Embryonic facial prominence (tissue), 1 donor: ENCODE data around the gene CDYL.

ENCODE experiments used
- DNase-seq: peaks from one replicate; pipeline ENCODE4 v3.0.0-alpha.2; 2016; ENCODE audit errors: extremely low spot score

Gene CDYL

DNA sequence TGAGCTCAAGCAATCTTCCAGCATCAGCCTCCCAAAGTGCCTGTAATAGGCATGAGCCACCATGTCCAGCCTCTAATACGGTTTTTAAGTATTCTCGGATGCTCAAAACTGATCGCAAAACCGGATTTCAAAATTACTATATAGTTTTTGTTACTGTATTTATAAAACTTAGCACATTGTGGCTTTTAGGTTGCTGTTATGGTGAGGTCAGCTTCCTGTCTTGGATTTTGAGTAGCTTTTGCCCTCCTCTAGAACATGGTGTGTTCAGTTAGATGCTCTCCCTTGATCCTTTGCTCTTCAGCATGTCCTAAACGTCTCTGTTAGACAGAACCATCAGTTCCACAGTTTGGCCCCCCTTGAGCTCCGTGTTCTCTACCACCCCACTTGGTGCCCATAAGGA is 131.4 kb downstream of the CDYL start:
- no peak for DNase-seq

DNA sequence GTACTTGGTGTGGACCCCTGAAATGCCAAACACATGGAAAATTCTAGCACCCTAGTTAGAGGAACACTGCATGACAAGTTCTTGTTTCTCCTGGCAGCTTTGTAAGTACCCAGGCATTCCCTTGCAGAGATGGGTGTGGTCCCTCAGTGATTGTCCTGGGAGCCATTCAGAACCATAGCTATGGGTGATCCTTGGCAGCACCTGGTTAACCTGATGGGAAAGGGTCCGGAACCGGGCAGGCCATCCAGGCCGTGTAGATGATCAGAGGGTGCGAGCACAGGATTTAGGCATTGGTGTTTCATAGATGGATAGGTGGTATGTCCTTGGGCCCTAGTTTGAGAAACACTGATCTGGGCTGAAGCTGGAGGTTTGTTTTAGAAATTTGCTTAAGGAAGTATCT is 131.9 kb downstream of the CDYL start:
- no peak for DNase-seq

DNA sequence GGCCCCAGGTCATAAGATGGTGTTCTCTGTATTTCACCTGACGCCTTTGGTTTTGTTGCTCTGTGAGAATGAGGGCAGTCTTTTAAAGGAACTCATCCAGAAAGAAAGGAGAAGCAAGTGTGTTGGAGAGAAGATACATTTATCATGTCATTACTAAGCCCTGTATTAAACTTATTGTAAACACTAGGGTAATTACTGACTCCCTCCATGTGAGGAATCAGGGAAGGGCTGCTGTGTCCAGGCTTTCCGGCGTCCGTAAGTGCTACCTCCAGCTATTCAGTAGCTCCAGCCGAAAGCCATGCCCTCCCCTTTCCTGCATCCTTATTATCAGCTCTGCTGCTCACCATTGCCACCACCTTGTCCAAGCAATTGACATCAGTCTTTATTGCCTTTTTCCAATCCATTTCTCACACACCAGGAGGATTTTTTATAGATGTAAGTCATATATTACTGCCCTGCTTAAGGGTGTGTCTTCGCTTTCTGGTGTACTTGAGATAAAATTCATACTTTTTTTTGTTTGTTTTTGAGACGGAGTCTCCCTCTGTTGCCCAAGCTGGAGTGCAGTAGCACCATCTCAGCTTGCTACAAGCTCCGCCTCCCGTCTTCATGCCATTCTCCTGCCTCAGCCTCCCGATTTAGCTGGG is 133.0 kb downstream of the CDYL start:
- DNase-seq: no peak

DNA sequence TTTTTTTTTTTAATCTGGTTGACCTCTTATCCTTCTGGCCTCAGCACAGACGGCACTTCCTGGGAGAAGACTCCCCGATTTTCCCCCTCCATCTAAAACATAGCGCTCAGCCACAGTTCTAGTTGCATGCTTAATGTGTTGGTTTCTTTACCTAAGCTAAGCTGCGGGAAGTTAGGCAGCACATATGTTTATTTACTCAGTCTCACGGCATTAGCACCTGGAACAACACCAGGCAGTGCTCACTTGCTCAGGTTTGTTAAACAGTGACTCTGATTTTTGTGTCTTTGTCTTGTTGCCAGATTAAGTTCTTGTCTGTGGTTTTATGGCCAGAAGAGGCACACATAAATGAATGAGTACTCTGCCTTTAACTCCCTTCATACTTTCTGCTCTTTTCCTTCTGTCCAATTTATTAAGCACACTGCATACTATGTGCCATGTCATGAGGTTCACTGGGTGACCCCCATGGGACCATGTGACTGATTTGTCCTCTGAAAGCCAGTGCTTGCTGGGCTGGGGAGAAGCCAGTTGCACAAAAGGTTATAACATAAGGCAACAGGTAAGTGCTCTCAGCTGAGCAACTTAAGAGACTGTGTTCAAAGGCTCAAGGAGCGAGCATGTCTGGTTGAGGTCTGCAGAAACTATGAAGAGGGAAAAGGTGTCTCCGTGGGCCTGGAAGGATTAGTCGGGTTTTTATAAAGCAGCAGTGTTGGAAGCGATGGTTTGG is 134.0 kb downstream of the CDYL start:
- no peak for DNase-seq

DNA sequence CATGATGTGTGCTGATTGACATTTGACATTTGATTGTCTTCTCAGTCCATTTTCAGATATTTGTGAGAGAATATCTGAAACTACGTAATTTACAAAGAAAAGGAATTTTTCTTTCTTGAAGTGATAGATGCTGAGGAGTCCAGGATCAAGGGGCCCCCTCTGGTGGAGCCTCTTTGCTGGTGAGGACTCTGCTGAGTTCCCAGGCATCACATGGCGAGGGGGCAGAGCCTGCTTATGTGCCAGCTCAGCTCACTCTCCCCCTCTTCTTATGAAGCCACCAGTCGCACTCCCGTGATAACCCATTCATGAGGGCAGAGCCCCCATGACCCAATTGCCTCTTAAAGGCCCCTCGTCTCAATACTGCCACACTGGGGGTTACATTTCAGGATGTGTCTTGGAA is 136.4 kb downstream of the CDYL start:
- DNase-seq: no peak

DNA sequence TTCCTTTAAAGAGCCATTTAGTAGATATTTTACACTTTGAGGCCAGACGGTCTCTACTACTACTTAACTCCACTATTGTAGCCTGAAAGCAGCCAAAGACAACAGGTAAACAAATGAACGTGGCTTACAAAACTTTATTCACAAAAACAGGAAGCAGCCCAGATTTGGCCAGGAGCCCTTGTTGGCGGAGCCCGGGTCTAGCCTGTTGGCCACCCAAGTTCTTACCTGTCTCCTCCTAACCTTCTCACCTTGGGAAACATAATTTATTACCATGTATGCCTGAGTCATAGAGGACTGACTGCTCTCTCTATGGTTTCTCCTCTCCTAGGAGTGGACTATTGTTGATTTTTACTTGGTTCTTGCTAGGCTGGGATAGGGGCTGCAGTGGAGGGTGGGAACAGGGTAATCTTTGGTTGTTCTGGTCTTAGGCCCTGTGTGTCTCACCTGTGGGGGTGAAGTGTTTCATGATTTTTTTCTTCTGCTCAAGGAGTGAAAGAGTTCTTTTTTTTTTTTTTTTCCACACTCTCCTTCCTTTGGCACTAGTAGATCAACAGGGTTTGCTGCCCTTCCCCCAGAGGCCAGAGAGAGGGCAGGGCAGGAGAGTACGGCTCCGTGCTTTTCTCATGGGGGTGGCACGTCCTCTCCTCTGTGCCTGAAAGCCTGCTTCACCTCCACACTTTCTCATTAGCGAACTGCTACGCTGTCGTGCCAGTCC is 137.7 kb downstream of the CDYL start:
- DNase-seq: no peak

DNA sequence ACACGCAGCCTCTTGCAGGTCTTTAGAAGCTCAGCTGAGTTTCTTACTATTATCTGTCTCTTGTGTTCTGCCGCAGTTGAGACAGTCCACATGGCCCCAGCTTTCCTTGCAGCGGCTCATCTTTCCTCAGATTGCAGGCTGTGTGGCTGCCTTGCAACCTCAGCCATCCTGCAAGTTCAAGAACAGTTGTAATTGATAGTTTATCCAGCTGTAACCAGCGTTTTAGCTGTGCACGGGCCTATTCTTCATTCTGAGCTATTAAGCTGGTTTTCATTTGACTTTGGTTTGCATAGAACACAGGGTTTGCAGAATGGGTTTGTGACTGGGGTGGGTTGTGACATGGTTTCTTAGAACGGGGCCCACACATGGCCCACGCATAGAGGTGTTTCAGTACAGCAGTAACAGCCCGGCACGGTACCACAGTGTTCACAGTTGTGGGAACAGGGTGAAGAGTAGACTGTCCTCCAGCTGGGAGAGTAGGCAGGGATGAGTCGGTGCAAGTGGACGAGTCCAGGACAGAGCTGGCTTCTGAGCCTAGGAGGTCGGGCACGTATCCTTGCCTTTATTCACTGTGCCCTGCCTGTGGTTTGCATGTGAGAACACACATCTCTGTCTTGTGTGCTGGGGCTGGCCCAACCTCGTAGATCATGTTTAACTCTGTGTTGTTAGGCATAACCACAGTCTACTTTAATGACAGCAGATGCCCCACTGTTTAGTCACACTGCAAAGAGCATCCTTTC is 138.4 kb downstream of the CDYL start:
- DNase-seq: no peak

DNA sequence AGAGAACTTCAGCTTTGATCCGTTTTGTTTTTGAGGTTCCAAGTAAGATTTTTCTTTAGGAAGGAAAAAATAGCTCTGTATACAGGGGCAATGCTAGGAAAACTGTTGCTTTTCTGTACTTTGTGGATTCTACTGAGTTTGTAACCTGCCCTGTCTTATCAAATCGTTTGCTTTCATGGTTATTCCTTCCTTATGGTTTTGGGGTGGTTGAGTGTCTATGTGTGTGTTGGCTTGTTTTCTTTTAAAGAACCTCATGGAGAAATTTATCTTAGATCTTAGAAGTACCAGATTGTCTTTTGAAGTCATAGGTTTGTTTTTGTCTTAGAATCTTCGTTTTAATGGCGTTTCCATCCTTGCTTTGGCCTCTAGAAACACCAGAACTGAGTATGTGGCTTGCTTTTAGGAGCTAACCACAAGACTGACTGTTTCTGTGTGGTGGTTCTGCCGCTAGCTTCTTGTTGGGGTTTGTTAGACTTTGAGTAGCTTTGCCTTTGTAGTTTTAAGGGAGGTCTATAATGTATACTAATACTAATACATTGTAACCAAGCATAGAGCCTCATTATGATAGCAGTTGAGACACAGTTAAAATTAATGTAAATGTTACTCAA is 140.9 kb downstream of the CDYL start:
- no peak for DNase-seq

DNA sequence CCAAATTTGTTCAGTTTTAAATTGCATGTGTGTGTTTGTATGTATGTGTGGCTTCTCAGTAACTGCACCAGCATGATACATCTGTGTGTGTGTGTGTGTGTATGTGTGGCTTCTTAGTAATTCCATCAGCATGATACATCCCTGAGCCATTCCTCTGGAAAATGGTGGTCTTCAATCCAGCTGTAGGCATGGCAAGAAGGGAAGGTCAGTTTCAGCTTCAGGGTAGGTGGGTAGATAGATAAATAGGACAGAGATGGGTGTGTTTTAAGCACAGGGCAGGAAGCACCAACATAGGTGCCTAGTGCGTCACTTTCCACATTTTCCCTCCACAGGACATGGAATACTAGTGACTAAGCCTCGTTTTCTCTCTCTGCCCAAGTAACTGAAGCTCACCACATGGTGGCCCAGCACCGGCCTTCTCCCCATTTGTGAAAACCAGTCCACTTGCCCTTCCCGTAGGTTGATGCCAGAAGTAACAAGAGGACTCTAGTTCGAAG is 144.8 kb downstream of the CDYL start:
- DNase-seq: no peak

DNA sequence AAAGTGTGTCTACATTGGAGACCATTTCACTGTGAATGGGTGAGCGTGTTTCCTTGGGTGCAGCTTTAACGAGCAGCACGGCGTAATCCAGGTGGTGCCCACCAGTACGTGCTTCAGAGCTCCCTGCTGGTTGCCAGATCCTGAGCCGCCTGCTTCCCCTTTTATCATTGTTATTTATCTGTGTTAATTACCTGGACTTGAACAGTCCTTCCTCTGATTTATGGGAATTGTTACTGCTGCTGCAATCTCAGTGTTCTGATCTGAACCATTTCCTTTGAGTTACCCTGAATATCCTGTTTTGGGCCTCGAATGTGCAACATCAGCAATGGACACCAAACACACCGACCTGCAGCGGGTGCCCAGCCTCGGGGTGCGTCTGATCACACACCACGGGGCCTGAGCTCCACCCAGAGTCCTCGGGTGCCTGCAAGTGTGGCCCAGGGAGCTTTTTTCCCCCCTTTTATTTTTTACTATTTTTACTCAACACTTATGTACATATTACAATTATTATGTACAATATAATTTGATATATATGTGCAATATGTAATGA is 146.4 kb downstream of the CDYL start:
- DNase-seq: no peak

DNA sequence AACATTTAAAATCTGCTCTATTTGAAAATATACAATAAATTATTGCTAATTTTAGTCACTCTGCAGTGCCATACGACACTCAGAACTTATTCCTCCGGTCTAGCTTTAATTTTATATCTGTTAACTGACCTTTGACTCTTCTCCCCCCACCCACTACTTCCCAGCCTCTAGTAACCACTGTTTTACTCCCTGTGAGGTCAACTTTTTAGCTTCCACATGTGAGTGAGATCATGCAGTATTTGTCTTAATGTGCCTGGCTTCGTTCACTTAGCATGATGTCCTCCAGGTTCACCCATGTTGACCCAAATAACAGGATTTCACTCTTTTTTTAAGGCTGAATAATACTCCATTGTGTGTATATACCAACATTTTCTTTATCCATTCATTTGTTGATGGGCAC is 146.9 kb downstream of the CDYL start:
- DNase-seq: no peak

DNA sequence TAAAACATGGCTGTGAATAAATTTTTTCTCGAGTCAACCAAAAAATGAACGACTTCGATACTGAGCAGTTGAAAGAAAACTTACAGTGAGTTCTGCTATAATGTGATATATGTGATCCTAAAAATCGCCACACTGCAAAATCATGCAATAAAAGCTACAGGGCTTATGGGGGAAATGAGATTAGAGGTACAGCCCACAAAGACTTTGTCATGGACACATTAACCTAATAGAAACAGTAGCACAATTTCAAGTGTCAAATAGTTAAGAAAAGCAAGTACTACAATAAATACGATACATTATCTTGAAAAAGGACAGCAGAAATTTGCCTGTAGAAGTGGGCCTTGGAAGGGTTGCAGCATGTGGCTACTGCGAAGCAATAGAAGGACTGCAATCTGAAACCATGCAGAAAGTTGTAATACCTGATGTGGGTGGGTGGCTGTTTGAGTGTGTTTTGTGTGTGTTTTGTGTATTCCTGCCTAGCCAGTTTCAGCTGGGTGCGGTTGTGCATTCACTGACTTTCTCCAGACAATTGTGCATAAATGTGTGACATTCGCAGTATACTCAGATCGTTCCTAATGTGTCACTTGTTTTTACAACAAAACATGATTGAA is 148.6 kb downstream of the CDYL start:
- DNase-seq: no peak

DNA sequence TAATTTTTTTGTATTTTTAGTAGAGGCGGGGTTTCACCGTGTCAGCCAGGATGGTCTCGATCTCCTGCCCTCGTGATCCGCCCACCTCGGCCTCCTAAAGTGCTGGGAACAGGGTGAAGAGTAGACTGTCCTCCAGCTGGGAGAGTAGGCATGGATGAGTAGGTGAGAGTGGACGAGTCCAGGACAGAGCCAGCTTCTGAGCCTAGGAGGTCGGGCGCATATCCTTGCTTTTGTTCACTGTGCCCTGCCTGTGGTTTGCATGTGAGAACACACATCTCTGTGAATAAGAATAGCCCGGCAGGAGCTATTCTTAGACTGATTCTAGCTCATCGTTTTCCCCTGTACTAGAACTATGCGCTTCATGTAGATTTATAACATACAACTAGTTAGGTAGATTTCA is 149.4 kb downstream of the CDYL start:
- no peak for DNase-seq

DNA sequence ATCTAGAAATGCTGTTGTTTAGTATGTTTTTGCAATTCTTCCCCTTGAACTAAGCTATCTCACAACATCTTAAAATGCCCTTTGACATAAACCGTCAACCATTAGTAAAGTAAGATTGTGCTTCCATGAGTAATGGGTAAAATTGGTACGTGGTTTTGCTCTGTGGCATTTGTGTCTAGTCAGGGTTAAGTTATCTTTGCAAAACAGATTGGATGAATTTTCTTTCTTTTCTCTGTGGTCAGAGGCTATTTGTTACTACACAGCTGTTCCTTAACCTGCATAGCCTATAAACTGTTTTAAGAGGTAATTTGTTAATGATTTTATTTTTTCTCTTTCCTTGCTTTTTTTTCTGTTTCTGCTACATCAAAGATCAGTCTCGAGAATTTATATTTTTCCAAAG is 152.2 kb downstream of the CDYL start:
- DNase-seq: no peak

DNA sequence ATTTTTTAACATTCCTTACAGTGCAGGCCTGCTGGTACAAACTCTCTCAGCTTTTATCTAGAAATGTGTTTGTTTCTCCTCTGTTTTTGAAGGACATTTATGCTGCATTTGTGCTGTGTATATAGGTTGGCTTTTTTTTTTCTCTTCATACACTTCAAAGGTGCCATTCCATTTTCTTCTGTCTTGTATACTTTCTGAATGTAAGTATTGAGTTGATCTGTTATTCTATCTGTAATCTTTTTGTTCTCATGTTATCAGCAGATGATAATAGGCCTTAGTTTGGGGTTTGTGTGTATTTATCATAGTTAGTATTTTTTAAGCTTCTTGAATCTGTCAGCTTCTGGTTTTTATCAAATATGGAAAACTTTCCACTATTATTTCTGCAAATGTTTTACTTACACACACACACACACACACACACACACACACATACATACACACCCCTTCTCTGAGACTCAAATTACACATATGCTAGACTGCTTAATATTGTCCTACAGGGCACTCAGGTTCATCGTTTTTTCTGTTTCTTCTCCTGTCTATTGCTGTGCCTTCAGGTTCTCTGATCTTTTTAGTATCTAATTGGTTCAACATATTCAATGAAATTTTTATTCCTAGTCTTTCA is 153.0 kb downstream of the CDYL start:
- no peak for DNase-seq

DNA sequence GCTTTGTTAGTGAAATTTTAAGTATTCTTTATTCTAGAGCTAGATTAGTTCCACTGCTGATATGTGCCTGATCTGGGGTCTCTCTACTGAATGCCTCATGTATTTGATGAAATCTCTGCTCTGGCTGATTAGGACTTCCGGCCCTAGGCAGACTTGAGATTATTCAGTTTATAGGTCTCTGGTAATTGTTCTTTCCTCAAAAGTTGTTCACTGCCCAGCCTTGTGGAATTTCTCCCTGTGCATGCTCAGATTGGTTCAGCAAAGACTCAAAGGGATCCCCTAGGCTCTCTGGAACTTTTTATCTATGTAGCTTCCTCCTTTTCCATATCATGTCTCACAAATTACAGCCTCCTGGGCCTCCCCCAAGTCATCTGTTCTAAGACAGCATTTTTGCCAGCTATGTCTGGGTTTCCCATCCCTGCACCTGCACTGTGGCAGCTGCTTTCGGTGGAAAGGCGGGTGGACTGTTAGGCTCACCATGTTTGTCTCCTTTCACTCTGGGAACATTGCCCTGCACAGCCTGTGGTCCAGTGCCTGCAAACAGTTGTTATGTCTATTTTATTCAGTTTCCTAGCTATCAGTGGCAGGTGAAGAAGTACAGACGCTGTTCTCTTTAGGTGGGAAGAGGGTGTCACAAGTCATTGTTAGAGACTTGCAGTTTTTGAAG is 154.0 kb downstream of the CDYL start:
- DNase-seq: no peak

DNA sequence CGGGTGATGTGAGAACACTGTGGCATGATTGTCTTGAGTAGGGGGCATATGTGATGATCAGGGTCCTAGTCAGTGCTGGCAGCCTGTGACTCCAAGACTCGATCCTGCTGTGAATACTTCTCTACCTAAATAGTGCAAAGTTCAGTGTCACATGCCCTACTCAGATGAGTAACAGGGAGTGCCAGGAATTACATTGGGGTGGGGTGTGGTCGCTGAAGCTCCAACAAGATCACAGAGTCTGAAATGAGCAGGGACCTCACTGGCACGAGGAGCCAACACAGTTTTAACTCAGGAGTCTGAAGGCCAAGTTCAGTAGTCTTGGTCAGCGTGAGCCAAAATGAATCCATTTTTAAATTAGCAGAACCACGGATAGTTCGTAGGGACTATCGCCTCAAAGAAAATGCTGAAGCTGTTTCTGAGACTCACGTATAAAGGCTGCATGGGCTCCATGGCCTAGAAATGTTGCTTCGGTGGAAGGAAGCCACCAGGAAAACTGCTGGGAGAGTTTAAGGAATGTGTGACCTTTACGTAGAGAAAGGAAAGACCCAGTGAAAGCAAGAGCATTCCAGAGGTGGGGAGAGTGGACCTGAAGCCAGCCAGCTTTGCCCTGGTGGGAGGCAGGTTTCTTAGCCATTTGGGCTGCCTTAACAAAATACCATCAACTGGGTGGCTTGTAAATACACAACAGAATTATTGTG is 155.5 kb downstream of the CDYL start:
- no peak for DNase-seq

DNA sequence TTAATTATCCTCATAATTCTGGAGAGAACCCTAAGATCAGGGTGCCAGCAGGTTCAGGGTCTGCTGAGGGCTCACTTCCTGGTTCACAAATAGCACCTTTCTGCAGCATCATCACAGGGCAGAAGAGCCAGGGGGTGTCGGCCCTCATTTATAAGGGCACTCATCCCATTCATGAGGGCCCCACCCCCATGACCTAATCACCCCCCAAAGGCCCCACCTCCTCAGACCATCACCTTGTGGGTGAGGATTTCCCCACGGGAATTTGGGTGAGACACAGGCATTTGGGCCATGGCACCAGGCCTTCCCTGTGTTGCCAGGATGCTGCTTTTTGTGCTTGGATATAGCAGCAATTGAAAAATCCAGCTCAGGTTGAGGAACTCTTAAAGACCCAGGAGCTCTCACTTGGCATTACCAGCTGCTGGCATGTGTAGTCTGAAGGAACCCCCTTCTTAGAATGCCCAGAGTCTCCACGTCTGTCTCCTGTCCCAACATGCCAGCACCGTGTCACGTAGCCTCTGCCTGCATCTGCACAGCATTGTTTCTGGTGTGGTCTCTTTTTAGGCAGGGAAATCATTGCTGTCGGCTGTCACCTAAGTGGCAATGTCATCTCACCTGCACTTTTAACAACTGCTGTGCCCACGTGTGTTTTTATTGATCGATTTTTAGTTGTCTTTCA is 156.2 kb downstream of the CDYL start:
- DNase-seq: no peak

DNA sequence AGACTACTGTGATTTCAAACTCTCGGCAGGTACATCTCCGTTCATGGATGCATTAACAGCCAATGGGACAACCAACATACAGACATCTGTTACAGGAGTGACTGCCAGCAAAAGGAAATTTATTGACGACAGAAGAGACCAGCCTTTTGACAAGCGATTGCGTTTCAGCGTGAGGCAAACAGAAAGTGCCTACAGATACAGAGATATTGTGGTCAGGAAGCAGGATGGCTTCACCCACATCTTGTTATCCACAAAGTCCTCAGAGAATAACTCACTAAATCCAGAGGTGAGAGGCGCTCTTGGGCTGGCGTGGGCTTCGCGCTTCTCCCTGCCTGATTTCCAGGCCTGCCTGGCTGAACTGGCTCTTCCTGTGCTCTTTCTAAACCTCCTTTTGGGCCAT is 159.3 kb downstream of the CDYL start:
- DNase-seq: no peak
